ENCODE results near the gene ZDHHC12. TPM values are rescaled to one million over a fixed set of nuclear protein-coding genes. Genes with fewer than 3 reads are reported as not detected.

The ZDHHC12 gene
- total RNA-seq, 2 donors from 2014 or later: 37.0 to 70.3 TPM

DNA sequence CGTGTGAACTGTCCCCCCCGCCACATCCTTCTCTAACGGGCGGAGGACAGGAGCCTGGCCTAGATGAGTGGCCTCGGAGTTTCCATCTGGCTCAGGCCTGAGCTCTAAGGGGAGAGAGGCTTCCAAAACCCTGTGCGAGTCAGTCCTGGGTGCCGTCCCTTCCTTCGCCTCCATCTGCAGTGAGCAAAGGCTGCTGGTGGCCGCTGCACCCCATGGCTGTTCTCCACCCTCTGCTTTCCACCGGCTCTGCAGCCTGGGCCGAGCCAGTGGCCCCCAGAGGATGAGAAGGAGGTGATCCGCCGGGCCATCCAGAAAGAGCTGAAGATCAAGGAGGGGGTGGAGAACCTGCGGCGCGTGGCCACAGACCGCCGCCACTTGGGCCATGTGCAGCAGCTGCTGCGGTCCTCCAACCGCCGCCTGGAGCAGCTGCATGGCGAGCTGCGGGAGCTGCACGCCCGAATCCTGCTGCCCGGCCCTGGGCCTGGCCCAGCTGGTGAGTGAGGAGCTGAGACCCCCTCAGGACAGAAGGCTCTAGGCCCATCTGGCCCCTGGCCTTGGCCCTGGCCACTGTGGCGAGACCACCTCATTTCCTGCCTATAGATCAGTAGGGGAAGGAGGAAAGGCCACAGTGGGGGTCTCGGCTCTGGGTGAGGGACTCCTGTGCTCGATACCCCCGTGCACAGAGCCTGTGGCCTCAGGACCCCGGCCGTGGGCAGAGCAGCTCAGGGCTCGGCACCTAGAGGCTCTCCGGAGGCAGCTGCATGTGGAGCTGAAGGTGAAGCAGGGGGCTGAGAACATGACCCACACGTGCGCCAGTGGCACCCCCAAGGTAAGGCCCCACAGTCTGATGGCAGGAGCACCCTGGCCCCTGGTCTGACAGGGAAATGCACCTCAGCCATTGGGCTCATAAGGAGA lies 18.6 kb downstream of the ZDHHC12 start:
- Histone ChIP-seq H3K27me3 (replicated peaks; ENCODE audit: insufficient read depth) (no peaks in the 10 kb centered on the region), H3K36me3 (no peaks in the 10 kb centered on the region), H3K4me3 (no peak overlapping the region), H3K9me3 (no peaks in the 10 kb centered on the region), H3K4me1 (ENCODE audit: control insufficient read depth in 1 of 2, low read depth in 2 of 2) (peaks cover 0 to 8% of the 10 kb centered on the region in 2 donors), H3K27ac (no peak overlapping the region)
- TF ChIP-seq, protein P1, sequence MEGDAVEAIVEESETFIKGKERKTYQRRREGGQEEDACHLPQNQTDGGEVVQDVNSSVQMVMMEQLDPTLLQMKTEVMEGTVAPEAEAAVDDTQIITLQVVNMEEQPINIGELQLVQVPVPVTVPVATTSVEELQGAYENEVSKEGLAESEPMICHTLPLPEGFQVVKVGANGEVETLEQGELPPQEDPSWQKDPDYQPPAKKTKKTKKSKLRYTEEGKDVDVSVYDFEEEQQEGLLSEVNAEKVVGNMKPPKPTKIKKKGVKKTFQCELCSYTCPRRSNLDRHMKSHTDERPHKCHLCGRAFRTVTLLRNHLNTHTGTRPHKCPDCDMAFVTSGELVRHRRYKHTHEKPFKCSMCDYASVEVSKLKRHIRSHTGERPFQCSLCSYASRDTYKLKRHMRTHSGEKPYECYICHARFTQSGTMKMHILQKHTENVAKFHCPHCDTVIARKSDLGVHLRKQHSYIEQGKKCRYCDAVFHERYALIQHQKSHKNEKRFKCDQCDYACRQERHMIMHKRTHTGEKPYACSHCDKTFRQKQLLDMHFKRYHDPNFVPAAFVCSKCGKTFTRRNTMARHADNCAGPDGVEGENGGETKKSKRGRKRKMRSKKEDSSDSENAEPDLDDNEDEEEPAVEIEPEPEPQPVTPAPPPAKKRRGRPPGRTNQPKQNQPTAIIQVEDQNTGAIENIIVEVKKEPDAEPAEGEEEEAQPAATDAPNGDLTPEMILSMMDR (IDR thresholded peaks at IDR 0.05): no peak
- ATAC-seq (ENCODE audit: insufficient number of reproducible peaks, low FRiP score, low read depth) (no peak), DNase-seq (ENCODE audit: low spot score) (no peak)

DNA sequence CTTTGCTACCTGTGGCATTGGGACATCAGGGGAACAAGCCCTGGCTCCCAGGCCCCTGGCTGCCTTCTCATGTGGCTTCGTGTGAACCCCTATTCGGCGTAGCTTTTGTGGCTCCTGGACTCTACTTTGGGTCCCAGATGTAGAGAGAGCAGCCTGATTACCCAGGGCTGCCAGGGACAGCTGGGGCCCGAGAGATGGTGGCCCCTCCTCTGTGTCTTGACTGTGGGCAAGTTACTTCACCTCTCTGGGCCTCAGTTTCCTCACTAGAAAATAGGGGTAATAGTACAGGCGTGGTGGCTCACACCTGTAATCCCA lies 19.6 kb downstream of the ZDHHC12 start:
- Histone ChIP-seq H3K9me3 (no peaks in the 10 kb centered on the region), H3K27ac (no peak overlapping the region), H3K4me1 (ENCODE audit: control insufficient read depth in 1 of 2, low read depth in 2 of 2) (peaks cover 0 to 8% of the 10 kb centered on the region in 2 donors), H3K4me3 (no peak overlapping the region), H3K27me3 (replicated peaks; ENCODE audit: insufficient read depth) (no peaks in the 10 kb centered on the region), H3K36me3 (no peaks in the 10 kb centered on the region)
- DNase-seq (ENCODE audit: low spot score): no peak
- ATAC-seq (ENCODE audit: insufficient number of reproducible peaks, low FRiP score, low read depth): no peak
- TF ChIP-seq, protein P1 (IDR thresholded peaks at IDR 0.05): no peak

DNA sequence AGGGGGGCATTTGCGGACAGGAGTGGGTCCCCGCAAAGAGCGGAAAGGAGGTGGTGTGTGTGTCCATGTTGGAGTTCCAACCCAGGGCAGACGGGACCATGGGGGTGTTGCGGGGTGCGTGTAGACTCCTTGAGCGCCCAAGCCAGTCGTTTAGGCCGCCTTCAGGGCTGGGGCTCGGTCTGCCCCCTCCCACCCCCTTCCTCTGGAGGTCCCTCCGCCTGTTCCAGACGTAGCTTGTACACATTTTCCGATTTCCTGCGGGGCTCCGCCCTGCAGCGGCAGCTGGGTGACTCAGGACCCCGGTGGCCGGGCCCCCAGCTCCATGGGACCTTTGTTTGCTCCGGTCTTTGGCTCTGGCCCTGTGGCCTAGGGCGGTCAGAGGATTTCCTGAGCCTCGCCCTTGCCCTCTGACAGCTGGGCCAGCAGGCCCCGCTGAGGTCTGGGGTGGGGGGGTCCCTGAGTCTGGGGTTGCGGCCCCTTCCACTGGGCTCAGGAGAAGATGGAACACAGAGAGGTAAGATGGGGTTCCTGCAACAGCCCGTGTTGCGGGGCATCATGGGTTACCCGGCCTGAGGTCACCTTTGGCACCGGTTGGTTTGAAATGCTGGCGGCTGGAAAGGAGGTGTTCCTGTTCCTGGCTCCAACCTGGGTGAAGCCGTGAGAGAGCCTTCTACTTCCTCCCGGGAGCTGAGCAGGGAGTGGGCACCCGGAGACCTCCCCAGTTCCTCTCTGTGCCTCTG lies 20.1 kb downstream of the ZDHHC12 start:
- H3K9me3 ChIP-seq: no peaks in the 10 kb centered on the region
- no peak for ATAC-seq (ENCODE audit: insufficient number of reproducible peaks, low FRiP score, low read depth)
- peak overlapping the region; percentile 85 for H3K4me3 ChIP-seq
- H3K27me3 ChIP-seq (replicated peaks; ENCODE audit: insufficient read depth): no peaks in the 10 kb centered on the region
- no peak for DNase-seq (ENCODE audit: low spot score)
- peaks cover 0 to 8% of the 10 kb centered on the region in 2 donors for H3K4me1 ChIP-seq (ENCODE audit: control insufficient read depth in 1 of 2, low read depth in 2 of 2)
- TF ChIP-seq, protein P1 (IDR thresholded peaks at IDR 0.05): no peak
- no peaks in the 10 kb centered on the region for H3K36me3 ChIP-seq
- no peak overlapping the region for H3K27ac ChIP-seq

DNA sequence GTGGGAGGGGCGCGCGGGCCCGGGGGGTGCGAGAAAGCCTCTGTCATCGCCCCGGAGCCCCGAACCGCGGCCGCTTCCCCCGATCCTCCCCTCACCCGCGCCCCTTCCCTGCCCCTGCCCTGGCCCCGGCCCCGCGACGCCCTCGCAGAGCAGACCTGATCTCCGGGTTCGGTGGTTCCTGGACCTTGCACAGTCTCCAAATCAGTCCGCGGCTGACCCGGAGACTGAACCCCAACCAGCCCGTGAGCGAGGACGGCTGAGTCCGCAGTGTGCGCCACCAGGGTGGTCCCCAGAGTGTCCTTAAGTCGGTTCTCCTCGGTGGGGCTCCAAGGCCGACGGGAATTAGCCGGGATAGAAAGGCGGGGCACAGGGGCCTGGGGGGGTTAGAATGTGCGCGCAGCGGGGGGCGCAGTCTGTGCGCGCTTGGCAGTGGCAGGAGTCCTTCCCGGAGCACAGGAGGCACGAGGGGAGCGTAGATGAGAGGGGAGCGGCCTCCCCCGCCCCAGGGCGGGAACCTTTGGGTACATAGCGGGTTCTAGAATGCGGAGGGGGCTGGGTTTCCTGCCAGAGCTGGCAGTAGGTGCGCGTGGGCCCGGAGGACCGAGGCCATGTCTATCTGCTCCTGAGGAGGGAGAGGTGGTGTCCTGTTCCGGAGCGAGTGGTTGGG lies 20.8 kb downstream of the ZDHHC12 start:
- H3K4me1 ChIP-seq (ENCODE audit: control insufficient read depth in 1 of 2, low read depth in 2 of 2): peaks cover 0 to 8% of the 10 kb centered on the region in 2 donors
- H3K36me3 ChIP-seq: no peaks in the 10 kb centered on the region
- TF ChIP-seq, protein P1 (IDR thresholded peaks at IDR 0.05): no peak
- H3K27ac ChIP-seq: peak overlapping the region in 1 of 2 donors; percentile 33
- no peaks in the 10 kb centered on the region for H3K27me3 ChIP-seq (replicated peaks; ENCODE audit: insufficient read depth)
- H3K9me3 ChIP-seq: no peaks in the 10 kb centered on the region
- ATAC-seq (ENCODE audit: insufficient number of reproducible peaks, low FRiP score, low read depth): no peak
- DNase-seq (ENCODE audit: low spot score): no peak
- peak overlapping the region; percentile 85 for H3K4me3 ChIP-seq

All from thoracic aorta (tissue), 2 donors.